HG03354 (cell line): ENCODE data around the gene PCDHB12.
"Not testable (repeated sequence)": the region's sequence is repeated elsewhere in the genome, so short reads cannot be mapped to it uniquely, and the experiment has no call there.

Source experiments
- ATAC-seq: cut with Tn5 transposase; IDR thresholded peaks from one replicate; pipeline ENCODE4 v1.9.1; 2021; ENCODE audit warnings: mild to moderate bottlenecking; ENCODE audit not compliant: unreplicated experiment, poor library complexity, severe bottlenecking

The PCDHB12 gene

GRCh38 chr5:141208478-141208877 lies at the start of gene PCDHB12:
Gene PCDHB12, plus strand, starts transcription at chr5:141208719. Its CDS starts 189 bp downstream, at chr5:141208908.
- no peak for ATAC-seq

GRCh38 chr5:141172381-141173204 lies 35.9 kb upstream of the PCDHB12 start, which contains the start of gene PCDHB7:
Gene PCDHB7, plus strand, starts transcription at chr5:141172644. Its CDS starts 192 bp downstream, at chr5:141172836.
- ATAC-seq = no peak

GRCh38 chr5:141174291-141175104 lies 34.0 kb upstream of the PCDHB12 start:
- ATAC-seq = not testable (repeated sequence)

GRCh38 chr5:141175933-141176332 lies 32.6 kb upstream of the PCDHB12 start:
- ATAC-seq = no peak

GRCh38 chr5:141177577-141178191 lies 30.8 kb upstream of the PCDHB12 start, which contains the start of gene PCDHB8:
Gene PCDHB8, plus strand, starts transcription at chr5:141177790. Its CDS starts 245 bp downstream, at chr5:141178035.
- ATAC-seq = not testable (repeated sequence)

GRCh38 chr5:141179371-141179770 lies 29.1 kb upstream of the PCDHB12 start:
- not testable (repeated sequence) for ATAC-seq

GRCh38 chr5:141179876-141180275 lies 28.6 kb upstream of the PCDHB12 start:
- ATAC-seq = not testable (repeated sequence)

GRCh38 chr5:141180313-141180712 lies 28.2 kb upstream of the PCDHB12 start:
- ATAC-seq = no peak

GRCh38 chr5:141182248-141182647 lies 26.3 kb upstream of the PCDHB12 start, which contains the start of gene PCDHB16:
Gene PCDHB16, plus strand, starts transcription at chr5:141182387. Its CDS starts 173 bp downstream, at chr5:141182560.
- ATAC-seq = no peak

- not testable (repeated sequence) for ATAC-seq
These were observed 24.2 kb upstream of the PCDHB12 start for GRCh38 chr5:141184117-141184855.

GRCh38 chr5:141186897-141187512 lies 21.5 kb upstream of the PCDHB12 start, which contains the start of gene PCDHB9:
Gene PCDHB9, plus strand, starts transcription at chr5:141187161. Its CDS starts 158 bp downstream, at chr5:141187319.
- no peak for ATAC-seq

GRCh38 chr5:141188682-141189081 lies 19.8 kb upstream of the PCDHB12 start:
- ATAC-seq = not testable (repeated sequence)

GRCh38 chr5:141189131-141189530 lies 19.4 kb upstream of the PCDHB12 start:
- not testable (repeated sequence) for ATAC-seq

GRCh38 chr5:141192110-141192725 lies 16.3 kb upstream of the PCDHB12 start, which contains the start of gene PCDHB10:
Gene PCDHB10, plus strand, starts transcription at chr5:141192353. Its CDS starts 200 bp downstream, at chr5:141192553.
- ATAC-seq = no peak

- not testable (repeated sequence) for ATAC-seq
These were observed 14.2 kb upstream of the PCDHB12 start for GRCh38 chr5:141194332-141194731.

GRCh38 chr5:141196363-141196762 lies 12.2 kb upstream of the PCDHB12 start:
- ATAC-seq = no peak

- no peak for ATAC-seq
These were observed 8.9 kb upstream of the PCDHB12 start, which contains the start of gene PCDHB11 for GRCh38 chr5:141199359-141200235. Gene PCDHB11, plus strand, starts transcription at chr5:141199627. Its CDS starts 148 bp downstream, at chr5:141199775.
